GF-D8 (cell line): ENCODE results near the gene HCRT.

ENCODE experiments used
- DNase-seq: peaks from one replicate; lab custom pipeline; 2025; lab: John Stamatoyannopoulos, UW

HCRT gene

DNA sequence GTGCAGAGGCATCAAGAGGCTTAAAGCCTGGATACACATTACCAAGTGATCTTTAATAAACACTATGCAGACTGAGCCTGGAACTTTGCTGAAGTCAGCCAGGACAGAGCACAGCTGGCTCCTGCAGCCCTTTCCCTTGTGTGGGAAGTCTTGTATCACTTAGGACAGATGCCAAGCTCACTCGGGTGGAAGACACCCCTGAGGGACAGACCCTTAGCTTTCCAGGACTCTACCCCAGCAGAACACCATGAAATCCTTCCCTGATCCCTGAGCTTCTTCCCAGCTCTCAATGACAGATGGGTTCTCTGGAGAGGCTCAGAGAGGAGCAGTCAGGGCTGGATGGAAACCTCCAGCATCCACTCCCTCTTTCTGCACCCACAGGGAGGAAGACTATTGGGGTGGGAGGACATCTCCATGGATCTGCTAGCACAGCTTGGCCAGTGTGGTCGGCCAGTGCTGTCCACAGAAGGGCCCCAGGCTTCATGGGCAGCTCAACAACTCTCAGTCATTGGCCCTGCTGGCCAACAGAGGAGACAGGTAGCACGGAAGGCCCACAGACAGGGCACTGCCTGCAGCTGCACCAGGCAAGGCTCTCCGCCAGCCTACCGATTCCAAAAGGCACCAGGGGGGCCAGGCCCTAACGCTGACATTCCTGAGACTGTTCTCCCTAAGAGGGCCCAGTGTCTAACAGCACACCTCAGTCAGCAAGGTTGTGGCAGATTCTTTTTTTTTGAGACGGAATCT lies 46.3 kb downstream of the HCRT start:
- DNase-seq: no peak

DNA sequence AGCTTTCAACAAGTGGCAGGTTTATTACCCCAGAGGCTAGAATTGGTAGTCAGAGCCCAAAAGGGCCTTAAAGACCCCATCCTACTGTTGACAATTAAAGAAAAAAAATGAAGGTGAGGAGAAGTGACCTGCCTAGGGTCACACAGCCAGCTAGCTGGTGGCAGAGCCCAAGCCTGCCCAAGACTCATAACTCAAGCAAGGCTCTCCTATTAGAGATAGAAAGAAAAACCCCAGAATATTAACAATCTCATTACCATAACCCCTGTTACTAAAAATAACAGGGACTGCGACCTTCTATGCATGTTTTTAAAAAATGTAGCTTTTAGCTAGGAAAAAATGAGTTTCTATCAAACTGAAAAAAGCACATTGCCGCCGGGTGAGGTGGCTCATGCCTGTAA lies 48.6 kb downstream of the HCRT start:
- no peak for DNase-seq

DNA sequence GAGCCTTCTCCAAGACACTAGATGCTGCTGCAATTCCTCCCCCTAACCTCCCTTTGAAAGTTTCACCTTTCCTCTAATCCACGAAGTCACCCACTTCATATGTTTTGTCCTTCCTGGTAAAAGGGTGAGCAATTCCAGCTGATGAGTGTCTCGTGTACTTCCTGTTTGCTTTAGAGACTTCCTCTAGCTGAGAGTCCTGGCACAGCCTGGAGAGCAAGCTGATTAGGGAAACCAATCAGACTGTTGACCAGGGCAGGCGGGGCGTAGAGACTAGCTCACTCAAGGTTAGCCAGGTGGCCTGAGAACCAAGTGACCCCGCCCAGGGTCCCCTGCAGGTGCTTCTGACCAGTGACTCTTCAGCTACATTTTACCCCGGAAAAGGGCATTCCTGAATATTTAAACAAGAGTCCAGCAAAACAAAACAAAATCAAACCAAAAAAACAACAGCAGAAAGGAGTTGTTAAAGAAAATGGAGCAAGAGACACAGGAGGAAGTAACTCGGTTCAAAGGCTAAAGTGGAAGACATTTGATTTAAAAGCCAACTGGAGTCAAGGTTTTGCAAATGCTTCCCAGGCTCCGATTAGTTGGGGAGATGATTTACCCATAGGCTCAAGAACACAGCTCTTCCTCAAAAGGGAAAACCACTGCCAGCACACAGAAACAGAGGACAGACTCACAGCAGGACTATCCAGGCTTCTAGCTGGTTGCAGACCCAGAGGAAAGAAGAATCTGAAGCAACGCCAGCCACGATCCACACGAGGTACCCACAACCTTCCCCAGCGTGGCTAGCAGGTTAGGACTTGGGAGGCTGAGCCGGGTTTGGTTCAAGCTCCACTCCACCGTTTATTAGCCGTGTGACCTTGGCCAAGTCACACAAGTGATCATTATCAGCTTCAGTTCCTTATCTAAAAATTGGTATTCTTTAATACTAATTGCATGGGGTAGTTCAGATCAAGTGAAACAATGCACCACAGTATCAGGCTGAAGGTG lies 49.3 kb downstream of the HCRT start:
- DNase-seq: peak; percentile 29

DNA sequence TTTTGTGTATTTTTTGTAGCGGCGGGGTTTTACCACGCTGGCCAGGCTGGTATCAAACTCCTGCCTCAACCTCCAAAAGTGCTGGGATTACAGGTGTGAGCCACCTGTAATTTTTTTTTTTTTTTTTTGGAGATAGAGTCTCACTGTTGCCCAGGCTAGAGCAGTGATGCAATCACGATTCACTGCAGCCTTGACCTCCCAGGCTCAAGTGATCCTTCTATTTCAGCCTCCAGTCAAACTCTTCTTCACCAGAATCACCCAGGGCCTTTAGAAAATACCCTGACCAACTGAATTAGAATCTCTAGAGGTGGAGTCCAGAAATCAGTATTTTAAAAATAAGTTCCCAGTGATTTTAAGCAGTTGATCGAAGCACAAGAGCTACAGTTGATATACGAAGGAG lies 50.1 kb downstream of the HCRT start:
- DNase-seq: no peak
